Globus pallidus (tissue), 1 donor: ENCODE measurements around the gene OR52L1.
"Not testable (repeated sequence)": the region's sequence is repeated elsewhere in the genome, so short reads cannot be mapped to it uniquely, and the experiment has no call there.

Source experiments
- DNase-seq: peaks from one replicate; pipeline ENCODE4 v3.0.0-alpha.2; 2015; ENCODE audit warnings: low spot score

The OR52L1 gene

DNA sequence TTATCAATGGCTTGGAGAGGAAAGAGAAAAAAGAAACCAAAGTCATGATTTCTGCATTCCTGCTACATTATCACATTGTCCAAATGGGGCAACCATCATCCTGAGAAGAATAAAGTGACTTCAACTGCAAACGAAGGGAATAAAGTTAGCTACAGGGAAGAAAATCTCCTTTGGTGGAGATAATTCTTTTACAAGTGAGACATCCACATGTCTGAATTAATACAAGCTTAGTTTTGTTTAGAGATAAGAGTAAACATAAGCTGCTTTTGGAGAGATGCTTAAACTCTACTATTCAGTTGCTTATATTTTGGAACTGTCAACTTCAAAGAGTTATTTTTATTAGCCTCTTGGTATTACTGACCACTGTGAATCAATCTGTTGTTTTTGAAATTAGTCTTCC is at the start of gene OR52L1:
OR52L1 (minus strand) TSS at position 101 of the 400 bp plus-strand sequence; CDS start at position 46, 55 bp downstream.
- DNase-seq: no peak

DNA sequence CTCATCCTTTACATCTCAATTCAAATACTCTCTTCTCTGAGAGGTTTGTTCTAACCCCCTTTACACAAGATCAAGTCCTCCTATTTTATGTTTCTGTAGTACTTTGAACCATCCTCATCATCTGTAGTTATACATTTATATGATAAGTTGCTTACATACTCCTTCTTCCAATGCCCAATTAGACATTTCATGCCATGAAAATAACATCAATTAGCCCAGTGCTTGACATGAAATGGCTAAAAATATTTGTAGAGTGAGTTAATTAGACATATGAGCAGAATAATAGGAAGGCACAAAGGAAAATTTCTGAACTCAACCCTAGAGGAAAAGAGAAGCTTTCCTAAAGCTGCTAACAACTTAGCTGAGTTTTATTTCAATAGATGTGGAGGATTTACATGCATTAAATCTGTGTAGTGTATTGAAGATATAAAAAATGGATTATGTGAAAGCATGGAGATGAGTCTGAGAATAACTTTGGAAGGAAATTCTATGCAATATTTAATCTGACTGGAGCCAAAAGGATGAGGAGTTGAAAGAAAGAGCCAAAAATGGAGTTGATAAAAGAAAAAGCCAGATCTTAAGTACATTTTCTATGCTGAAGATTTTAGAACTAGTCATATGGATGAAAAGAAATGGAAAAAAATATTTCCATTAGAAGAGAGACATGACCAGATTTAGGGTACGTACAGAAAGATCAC is 44.1 kb upstream of the OR52L1 start, which contains the start of gene OR56A1:
OR56A1 (minus strand) TSS at position 51 of the 698 bp plus-strand sequence. CDS start 3,066 bp downstream, outside the sequence.
- no peak for DNase-seq

DNA sequence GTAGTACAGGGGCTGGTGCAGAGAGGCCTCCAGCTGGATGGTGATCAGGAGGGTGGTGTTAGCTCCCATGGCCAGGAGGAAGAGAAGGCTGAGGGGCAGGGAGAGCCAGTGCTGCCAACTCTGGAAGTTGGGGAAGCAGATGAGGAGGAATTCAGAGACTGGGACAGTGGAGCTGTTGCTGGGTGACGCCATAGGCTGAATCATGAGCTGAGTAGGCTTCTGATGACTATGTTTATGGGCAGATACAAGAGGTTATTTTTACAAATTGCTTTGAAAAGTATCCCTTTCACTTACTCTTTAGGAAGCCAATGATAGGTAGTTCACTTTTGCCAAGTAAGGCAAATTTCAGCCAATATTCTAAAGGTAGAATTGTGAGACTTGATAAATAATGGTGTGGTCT is 40.7 kb upstream of the OR52L1 start:
- no peak for DNase-seq

DNA sequence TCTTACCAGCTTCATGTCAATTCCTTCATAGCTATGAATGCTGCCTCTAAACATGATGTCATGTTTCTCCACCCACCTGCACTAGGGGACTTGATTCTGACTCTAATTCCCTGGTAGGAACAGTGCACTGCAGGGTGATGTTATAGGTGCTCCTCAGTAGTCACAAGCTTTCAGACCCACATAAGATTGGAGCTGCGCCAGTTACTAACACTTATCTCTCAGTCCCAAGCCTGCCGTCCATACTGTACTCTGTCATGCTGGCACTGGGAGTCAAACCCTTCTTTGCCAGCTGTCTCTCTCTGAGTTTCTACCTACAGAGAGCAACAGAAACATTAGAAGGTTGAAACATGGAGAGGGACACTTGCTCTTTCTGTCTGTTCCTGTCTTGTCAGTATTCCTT is 38.3 kb upstream of the OR52L1 start:
- DNase-seq: no peak

DNA sequence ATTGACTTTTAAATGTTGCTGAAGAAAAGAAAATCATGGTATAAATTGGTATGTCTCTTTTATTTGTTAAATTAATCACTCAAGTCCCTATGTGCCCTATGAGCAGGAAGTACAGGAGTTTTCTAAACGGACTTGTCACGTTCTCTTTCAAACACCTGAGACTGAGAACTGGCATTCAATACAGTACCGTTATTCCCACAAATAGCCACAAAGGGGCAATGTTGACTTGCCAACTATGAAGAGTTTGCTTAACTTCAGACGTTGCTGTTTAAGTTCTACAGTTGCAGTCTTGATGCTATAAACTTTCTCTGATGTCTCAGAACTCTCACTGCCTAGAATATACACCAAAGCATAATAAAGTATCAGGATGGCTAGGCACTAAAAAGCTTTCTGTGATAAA is 36.2 kb upstream of the OR52L1 start:
- peak; percentile 2 for DNase-seq

DNA sequence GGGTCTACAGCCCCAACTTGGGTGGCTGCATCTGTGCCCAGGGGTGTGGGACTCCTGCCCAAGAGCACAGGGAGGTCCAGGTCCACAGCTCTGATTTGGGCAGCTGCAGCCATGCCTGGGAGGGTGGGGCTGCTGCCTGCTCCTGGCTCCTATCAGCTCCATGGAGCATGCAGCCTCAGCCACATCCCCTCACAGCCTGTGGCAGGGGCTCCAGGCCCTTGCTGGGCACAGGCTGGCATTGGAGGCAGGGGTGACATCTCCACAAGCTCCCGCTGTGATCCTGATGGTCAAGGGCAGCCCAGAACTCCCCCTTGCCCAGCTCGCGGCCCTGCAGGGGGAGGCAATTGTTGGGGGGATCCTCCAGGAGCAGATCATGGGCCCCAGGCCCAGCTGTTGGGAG is 26.3 kb upstream of the OR52L1 start:
- no peak for DNase-seq

DNA sequence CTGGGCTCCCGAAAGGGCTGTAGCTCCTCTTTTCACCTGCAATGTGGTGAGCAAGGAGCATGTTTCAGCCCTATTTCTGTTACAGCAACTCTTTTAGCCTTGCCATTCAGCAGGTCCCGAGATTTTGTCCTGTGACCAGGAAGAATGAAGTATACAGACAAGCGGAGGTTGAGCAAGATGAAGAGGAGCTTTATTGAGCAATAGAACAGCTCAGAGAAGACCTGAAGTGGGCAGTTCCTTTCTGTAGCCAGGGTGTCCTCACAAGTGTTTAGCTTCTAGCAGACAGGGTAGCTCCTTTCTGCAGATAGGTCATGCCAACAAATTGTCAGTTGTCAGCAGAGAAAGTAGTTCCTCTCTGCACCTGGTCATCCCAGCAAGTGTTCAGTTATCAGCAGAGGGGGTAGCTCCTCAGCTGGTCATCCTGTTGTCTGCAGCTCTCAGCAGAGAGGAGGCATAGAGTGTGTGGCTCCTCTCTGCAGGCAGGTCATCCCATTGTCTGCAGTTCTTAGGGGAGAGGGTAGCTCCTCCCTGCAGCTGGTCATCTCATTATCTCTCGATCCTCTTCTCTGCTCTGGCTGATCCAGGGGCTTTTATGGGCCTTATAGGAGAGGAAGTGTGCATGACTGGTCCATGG is 25.4 kb upstream of the OR52L1 start:
- DNase-seq: no peak

DNA sequence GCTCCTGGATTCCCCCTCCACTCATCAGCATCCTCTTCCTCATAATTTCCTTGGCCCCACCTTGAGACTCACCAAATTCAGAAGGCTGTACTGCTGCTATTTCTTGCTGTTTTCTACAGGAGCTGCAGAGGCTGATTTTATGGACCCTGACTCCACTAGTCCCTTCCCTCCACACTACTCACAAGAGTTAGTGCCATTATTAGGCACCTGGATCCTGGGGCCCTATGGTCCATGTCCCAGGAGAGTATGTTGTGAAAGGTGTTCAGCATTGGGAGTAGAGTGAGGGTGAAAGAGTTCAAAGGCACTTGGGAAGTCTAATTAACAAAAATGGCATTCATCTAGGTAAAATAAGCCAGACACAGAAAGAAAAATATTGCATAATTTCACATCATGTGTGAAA is 20.1 kb upstream of the OR52L1 start, which contains the start of gene OR56A4:
OR56A4 (minus strand) TSS at position 101 of the 400 bp plus-strand sequence. CDS start 3,954 bp downstream, outside the sequence.
- DNase-seq: no peak

DNA sequence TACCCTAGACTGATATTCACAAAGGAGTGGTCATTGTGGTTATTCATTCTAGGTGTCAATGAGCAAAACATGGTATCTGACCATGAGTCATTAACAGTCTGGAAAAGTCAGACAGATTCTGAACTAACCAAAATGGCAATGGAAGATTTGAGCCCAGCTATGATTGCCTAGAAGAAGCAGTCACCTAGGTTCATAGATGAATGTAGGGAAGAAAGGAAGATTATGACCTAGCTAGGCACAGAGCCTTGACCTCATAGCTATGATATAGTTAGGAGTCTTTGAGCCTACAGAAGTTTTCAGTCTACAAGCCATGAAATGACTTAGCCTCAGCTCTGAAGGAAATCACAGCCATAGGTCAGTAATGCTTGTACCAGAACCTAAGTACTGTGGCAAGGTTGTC is 19.6 kb upstream of the OR52L1 start:
- DNase-seq: no peak

DNA sequence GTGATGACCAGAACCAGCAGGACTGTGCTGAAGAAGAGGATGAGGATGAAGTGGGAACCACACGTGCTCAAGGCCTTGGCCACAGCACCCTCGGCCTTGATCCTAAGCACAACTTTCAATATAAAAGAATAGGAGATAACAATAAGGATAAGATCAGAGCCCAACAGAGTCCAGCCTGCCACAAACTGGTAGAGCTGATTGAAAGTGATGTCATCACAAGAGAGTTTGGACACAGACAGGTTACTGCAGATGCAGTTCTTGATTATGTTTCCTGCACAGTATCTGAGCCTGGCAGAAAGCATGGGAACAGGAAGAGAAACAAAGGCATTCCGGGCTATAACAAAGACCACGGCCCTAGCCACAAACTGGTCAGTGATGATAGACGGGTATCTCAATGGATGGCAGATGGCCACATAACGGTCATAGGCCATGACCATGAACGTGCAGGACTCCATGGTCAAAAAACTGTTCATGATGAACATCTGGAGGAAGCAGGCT is 15.5 kb upstream of the OR52L1 start:
- no peak for DNase-seq

DNA sequence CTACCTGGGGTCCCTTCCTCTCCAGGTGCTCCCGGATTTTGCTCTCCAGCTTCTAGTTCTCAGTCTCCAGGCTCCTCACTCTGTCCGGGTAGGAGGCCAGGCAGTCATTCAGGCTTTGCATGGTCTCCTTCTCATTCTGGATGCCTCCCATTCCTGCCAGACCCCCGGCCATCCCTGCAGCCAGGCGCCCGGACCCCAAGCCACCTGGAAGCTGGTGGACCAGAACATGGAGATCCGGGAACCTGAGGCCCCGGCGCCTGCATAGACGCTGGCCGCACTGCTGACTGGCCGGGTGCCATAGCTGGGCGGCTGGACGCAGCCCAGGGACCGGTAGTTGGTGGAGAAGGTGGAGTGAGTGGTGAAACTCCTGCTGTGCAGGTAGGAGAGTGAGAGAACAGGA is 8.0 kb upstream of the OR52L1 start:
- DNase-seq: no peak

DNA sequence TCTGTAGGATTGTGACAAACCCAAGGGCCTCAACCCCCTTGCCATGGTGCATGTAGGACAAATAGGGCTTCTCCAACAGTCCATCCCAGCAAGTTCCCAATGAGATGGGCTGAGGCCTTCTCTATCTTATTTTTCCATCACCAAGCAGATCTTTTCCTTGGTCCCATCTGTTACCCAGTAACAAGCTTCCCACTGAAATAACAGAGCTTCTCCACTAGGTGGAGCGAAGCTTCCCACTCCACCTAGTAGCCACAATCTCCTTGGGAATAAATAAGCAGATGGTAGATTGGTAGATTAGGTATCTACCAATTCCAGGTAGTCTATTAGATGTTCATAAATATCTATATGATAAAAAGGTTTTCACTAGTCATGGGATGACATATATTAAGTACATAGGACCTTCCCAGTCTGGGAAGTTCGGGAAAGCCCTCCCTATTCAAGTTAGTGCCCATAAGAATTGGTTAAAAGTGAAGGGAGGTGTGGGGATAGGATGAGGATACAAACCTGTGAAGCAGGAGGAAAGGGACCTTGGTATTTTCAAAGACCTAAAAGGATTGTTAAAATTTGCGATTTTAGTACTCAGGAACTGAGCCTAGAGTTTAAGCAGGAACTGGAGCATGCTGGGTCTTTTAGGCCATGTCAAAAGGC is 5.9 kb upstream of the OR52L1 start:
- no peak for DNase-seq

DNA sequence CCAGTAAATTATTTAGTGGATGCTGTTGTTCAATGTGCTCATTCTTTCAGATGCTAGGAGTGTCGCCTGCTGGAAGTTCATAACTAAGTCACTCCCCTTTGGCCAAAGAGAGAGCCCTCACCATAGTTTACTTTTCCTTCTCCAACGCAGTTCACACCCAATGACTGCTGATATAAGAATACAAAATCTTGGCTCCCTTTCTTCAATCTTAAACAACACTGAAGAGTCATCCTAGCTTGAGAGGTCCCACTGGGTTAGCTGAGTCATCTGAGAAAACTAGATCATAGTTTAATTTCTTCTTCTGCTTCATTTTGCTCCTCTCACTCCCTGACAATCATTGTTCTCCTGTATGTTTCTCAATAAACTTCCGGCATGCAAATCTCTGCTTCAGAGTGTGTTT is 5.4 kb upstream of the OR52L1 start:
- no peak for DNase-seq

DNA sequence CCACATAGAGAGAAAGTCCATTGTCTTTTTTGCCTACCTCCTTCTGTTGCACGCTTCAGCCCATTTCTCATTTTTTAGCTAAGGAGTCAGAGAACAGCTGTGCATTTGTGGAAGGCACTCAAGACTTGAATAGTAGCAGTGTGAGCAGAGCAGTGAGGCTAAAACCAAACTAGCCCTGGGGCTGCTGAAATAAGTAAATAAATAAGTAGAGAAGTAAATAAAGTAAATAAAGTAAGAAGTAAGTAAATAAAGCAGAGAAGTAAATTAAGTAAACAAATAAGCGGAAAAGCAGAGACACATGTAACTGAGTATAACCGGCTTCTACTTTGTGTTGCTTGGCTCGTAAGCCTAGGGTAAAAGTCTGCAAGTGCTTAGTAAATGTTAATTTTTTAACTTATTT is 2.4 kb upstream of the OR52L1 start:
- no peak for DNase-seq

DNA sequence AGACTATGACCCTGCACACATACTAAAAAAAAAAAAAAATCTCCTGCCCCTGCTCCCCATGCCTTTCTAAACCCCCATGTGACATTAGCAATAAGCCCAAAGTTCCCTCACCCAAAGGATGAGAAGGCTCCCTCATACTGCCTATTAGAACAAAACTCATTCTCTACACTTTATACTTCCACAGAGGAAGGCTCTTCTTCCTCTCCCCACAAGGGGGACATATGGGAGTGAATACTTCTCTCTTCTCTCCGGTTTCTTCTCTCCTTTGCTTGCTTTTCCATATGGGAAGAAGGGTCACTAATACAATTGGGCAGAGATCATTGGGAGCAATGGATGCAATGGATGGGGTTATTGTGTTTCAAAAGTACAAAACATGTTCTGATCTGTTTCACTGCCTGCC is 3.3 kb downstream of the OR52L1 start:
- no peak for DNase-seq

DNA sequence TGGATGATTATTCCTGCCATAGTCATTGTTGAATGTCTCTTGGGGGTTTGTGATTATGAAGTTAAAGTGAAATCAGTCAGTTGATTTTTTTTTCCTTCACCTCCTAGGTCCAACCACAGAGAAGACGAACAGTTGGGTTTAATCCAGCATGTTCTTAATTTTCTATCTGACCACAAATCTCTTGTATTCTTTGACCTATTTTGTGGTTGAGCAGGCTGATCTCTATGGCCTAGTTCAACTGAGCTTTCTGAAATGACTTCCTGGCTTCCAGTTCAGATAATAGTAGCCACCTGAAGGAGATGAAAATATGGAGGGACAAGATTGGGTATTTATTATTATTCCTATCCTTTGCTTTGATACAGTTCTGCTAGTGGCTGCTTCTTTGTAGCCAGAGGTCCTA is 13.3 kb downstream of the OR52L1 start:
- no peak for DNase-seq

DNA sequence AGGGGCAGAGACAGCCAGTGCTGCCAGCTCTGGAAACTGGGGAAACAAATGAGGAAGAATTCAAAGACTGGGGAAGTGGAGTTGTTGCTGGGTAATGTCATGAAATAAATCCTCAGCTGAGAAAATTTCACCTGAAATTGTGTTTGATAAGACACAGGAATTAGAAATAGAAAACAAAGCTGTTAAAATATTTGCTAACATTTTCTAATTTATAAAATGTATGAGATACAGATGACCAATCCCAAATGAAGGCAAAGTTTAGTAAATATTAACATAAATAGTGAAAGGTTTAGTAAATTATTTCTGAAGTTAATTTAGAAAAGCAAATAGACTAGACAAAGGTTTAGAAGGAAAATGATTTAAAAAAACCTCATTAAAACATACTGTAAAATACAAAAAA is 18.4 kb downstream of the OR52L1 start, which contains the start of gene OR56A5:
OR56A5 (minus strand) TSS at position 101 of the 400 bp plus-strand sequence; CDS start at position 101, 0 bp downstream.
- no peak for DNase-seq

DNA sequence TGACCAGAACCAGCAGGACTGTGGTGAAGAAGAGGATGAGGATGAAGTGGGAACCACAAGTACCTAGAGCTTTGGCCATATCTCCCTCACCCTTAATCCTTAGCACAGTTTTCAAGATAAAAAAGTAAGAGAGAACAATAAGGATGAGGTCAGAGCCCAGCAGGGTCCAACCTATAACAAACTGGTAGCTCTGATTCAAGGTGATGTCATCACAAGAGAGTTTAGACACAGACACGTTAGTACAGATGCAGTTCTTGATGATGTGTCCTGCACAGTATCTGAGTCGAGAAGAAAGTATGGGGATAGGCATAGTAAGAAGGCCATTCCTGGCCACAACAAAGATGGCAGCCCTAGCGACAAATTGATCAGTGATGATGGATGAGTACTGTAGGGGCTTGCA is 19.1 kb downstream of the OR52L1 start:
- no peak for DNase-seq

DNA sequence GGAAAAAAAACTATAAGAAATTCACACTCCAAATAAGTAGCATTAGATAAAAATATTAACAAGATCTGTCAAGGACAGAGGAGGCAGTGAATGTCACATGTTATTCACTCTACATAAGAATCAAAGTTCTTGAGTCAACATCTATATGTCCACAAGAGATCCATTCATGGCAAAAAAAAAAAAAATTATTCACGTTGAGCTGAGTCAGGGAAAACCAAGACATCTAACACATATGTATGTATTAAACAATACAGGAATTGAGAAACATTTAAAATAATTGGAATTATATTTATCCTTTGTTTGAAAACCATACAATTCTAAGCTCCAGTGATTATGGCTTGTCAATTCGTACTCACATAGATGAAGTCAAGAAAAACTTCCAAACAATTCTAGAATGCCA is 19.8 kb downstream of the OR52L1 start:
- DNase-seq: no peak

DNA sequence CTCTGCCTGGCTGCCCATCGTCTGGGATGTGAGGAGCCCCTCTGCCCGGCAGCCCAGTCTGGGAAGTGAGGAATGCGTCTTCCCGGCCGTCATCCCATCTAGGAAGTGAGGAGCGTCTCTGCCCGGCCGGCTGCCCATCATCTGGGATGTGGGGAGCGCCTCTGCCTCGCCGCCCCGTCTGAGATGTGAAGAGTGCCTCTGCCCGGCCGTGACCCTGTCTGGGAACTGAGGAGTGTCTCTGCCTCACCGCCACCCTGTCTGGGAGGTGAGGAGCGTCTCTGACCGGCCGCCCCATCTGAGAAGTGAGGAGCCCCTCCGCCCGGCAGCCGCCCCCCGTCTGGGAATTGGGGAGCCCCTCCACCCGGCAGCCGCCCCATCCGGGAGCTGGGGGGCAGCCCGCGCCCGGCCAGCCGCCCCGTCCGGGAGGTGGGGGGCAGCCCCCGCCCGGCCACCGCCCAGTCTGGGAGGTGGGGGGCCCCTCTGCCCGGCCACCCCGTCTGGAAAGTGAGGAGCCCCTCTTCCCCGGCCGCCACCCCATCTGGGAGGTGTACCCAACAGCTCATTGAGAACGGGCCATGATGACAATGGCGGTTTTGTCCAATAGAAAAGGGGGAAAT is 26.0 kb downstream of the OR52L1 start:
- not testable (repeated sequence) for DNase-seq

DNA sequence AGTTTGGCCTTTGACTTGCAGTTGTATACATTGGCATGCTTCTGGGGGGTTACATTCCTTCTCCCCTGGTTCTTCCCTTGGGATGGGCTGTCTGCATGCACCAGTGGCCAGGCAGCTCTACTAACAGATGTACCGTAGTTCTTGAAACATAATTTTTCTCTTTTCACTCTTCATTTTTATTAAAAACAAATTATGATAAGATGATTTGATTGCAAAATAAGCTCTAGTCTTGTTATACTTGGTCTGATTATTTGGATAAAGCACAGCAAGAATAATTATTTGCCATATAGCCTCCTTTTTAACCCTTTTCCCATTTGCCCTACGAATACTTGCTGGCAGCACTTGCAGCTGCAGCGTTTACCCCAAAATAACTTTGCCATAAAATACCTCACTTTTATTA is 31.2 kb downstream of the OR52L1 start:
- no peak for DNase-seq

DNA sequence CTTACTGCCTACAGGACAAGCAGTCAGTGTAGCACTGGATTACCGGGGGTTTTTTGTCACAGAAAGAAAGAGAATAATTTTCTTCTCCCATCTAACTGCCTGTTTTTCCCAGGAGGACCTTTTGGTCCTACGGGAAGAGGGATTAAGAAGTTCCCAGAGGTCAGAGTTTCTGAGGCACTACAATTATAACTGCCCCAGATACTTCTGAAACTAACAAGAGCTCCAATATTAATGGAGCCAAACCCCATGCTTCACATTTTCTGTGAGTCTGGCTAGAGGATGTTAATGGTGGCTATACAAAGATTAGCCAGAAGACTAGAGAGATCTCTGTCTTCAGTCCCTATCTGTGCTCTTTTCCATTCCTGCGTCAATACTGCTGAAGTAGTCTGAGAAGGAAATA is 44.8 kb downstream of the OR52L1 start, which contains the start of gene OR56A3:
OR56A3 (plus strand) TSS at position 301 of the 400 bp plus-strand sequence. CDS start 5,096 bp downstream, outside the sequence.
- no peak for DNase-seq
